Measurements from ENCODE around the gene SLC19A3.
"Not testable (repeated sequence)": the region's sequence is repeated elsewhere in the genome, so short reads cannot be mapped to it uniquely, and the experiment has no call there.

Gene SLC19A3

DNA sequence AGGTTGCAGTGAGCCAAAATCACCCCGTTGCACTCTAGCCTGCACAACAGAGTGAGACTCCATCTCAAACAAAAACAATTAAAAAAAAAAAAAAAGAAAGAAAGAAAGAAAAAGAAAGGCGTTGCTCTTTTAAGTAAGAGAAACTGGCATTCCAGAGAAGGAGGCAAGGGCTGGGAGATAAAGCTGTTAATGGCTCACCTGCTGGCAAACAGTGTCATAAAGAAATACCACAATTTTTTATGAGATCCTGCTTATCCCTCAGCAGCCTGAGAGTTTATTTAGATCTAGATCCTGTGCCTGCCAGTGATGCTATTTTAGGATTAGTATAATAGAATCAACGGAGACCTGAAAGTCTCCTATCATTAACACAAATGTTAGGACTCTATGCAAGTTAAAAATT lies 16.3 kb downstream of the SLC19A3 start:
- DNase-seq = no peak

DNA sequence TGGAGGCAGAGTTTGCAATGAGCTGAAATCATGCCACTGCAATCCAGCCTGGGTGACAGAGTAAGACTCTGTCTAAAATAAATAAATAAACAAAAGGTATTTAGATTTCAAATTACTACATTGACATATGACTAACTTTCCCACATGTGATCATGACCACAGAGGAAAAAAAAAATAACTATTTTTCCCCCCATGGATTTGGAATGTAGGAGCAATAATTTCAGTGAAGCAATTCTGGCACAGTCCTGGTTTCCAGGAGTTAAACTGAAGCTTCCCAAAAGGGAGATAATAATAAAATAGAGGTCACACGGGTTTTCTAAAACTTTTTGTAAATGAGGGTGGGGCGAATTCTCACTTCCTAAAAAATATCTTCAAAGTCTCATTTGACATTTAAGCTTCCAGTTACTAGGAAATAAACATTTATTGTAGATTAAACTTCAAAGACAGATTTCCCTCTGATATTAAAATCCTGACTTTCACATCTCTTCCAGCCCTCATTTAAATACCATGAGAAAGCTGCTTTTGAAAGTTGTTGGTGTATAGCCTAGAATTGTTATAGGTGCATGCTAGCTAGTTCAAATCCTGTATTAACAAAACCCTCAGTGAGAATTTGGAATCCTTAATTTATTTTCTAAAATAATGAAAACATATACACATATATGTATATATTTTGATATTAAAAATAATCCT lies 20.7 kb downstream of the SLC19A3 start:
- no peak for DNase-seq

DNA sequence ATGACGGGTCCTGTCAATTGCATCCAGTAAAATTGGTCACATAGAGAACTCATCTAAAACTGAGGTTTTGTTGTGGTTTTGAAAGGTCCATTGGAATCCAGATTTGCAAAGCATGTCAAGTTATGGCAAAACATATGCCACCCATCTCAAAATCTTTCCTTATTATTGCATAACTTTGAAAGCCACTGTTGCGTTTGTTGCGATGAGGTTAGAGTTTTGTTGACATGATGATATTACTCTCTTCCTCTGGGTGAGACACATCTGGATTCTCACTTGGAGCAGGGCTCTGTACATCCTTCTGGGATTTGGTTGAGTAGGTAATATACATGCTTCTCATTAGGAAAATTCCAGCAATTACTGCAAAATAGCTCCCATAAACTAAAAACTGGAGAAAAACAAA lies 30.6 kb downstream of the SLC19A3 start:
- no peak for DNase-seq

DNA sequence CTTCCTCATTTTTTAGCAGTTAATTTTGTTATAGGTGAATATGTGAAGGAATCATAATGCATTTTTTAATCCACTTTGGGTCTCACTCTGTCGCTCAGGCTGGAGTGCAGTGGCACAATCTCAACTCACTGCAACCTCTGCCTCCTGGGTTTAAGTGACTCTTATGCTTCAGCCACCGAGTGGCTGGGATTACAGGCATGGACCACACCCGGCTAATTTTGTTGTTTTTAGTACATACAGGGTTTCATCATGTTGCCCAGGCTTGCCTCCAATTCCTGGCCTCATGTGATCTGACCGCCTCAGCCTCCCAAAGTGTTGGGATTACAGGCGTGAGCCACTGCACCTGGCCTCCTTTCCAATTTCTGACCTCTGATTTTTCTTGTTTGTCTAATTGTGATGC lies 33.6 kb downstream of the SLC19A3 start:
- DNase-seq = no peak

DNA sequence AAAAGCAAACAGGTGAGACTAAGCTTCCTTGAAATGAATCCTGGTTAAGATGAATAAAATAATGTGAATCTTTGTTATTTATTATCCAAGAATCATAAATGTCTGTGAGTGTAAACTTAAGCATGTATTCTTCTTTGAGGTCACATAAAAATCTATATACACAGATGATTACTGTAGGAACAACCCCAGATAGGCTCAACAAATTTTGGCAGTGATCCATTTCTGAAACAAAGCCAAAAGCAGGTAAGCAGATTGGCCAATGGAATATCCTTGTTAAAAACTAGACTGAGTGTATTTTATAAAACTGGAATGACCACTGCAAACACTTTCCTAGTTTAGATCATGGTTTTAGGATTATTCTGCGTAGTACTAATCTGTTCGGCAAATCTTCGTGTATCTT lies 39.9 kb downstream of the SLC19A3 start:
- no peak for DNase-seq

DNA sequence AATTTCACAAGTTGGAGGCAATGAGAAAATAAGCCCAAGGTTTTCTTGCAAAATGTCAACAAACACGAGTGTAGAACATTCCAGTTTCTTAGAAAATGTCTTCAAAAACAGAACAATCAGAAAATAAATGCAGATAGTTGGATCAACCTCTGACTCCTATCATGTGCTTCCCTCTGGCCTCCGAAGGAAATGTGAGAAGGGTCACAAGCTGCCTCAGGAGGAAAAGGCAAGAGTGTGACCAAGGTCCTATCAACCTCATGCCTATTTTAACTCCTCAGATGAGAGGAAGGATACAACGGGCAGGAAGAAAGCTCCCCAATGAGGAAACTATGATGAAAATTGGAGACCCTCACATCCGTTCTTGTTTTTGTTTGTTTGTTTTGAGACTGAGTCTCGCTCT lies 43.3 kb downstream of the SLC19A3 start:
- DNase-seq = no peak

DNA sequence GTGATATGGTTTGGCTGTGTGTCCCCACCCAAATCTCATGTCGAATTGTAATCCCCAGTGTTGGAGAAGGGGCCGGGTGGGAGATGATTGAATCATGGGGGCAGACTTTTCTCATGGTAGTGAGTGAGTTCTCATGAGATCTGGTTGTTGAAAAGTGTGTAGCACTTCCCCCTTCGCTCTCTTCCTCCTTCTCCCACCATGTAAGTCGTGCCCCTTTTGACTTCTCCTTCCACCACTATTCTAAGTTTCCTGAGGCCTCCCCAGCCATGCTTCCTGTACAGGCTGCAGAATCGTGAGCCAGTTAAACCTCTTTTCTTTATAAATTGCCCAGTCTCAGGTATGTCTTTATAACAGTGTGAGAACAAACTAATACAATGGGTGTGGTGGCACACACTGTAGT lies 44.2 kb downstream of the SLC19A3 start:
- not testable (repeated sequence) for DNase-seq

DNA sequence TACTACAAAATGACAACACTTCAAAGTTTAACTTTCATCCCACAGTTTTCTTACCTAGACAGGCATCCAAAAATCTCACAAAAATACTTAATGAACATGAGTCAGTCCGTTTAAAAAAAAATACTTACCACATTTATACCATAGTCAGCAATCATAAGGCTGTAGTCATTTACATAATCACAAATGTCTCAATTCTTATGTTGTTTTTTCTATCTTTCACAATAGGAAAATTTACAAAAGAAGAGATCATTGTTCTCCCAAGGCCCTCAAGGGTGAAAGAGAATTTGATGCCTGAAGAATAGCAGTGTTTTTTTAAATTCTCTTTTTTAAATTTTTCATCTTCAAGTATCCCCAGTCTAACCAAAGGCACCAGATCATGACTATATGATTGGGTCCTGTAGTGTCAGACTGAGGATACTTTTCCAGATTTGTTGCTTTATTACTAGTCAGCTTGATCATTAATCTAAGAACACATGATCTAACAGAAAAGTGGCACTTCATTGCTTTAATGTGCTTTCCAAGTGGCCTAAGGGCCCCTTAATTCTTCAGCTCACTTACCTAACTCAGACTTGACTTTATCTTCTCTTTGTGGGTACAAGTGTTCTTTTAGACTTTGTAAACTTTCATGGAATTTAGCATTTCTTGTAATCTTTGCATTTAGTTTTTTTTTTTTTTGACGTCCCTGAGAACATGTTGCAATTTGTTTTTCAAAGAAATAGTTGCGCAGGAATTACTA lies 46.5 kb downstream of the SLC19A3 start:
- no peak for DNase-seq

DNA sequence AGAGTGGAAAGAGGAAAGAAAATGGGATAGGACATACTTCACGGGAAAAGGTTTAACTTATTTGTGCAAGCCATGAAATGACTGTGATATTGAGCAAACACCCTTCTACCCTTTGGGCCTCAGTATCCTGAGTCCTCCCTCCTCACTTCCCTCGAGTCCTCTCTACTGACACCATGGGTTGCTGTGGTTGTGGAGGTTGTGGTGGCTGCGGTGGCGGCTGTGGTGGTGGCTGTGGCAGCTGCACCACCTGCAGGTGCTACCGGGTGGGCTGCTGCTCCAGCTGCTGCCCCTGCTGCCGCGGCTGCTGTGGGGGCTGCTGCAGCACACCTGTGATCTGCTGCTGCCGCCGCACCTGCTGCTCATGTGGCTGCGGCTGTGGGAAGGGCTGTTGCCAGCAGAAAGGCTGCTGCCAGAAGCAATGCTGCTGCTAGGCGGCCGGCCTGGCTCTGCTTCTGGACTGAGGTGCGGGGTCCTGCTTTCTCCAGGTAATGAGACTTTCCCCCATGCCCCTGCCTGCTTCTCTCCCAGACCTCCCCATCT lies 51.1 kb downstream of the SLC19A3 start, which contains the start of gene SCYGR5:
SCYGR5 (plus strand) TSS at position 174 of the 540 bp plus-strand sequence; CDS start at position 174, 0 bp downstream.
- DNase-seq = not testable (repeated sequence)

DNA sequence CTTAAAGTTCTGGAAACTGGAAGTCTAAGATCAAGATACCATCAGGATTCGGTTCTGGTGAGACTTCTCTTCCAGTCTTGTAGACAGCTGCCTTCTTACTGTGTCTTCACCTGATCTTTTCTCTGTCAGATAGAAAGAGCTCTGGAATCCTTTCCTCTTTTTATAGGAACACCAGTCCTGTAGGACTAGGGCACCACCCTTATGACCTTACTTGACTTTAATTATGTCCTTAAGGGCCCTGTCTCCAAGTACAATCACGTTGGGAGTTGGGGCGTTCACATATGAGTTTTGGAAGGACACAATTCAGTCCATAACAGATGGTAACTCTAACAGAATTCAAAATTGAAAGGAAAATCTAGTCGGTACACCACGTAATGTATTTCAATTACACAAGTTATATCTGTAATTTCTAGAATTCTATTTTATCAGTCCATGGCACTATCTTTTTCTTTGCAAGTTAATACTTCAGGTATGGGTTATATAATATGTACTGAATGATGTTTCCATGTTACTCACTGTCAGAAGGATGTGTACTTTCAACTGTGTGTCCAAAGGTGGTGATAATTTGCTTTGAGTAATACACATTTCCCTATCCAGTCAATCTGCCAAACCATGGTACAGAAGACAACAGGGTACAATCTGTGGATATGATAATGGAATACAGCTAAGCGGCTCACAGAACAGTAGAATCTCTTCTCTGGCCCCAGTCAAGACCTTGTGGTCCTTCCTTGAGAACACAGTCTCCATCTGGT lies 52.5 kb downstream of the SLC19A3 start:
- DNase-seq = no peak

DNA sequence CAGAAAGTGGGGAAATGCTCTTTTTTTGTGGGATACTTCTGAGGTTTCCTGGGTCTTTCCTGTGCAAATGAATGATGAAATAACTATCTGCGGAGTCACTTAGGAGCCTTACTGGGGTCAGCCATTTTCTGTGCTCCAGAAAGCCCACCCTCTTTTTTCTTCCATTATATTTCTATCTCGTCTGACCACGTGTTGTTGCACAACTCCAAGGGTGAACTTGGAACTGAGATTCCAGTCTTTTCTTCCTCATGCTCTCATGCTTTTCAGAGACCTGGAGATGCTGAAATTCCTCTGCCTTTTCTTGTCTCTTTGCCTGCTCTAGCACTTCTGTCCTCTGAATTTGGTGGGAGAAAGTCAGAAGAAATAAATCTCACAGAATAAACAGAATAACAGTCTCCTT lies 56.0 kb downstream of the SLC19A3 start:
- DNase-seq = no peak

DNA sequence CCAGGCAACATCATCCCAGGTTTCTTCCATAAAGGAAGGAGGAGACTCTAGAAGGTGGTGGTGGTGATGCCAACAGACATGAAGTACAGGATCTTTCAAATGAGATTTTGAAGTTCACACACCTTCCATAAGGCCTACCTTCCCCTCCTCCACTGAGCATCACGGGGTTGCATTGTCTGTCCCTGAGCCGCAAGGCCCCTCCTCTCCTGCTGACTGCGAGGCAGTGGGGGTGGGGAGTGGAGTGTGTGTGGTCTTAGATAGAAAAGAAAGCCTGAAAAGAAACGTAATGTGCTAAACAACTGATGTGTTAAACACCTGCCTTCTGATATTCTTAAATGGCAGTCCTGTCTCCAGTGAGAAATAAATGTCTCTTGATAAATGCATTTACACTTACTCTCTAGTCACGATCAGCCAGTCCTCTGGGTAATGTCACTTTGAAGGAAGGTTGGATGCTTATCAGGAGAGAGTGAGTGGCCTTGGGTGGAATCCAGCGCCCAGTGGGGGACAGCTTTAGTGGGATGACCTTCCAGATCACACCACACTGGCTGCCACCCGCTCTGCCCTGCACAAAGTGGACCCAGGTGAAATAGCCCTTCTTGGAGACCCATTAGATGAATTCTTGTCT lies 56.7 kb downstream of the SLC19A3 start:
- DNase-seq = no peak

DNA sequence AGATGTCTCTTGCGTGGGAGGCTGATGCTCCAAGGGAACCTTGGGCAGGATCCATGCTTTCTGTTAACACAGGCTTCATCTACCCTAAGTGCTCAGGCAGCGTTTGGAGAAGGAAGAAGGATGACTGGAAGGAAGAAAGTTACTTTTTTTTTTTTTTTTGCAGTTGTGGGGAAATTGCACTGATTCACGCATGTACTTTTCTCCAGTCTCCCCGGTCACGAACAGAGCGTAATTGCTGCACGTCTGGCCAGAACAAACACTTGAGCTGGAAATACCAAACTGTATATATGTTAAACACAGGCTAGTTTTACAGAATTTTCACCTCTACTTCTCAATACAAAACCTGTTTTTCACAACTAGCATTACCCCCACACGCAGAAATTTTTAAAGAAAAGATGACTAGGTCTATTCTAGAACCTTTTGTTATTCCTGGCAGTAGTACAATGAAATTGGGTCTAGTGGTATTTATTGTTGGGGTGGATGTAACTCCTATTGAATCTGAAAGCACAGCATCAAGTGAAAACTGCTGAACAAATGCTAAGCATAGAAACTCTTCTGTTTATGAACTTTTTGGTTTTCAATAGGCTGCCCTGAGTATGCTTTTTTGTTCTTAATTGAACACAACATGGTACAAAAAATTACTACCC lies 60.5 kb downstream of the SLC19A3 start:
- DNase-seq = no peak

DNA sequence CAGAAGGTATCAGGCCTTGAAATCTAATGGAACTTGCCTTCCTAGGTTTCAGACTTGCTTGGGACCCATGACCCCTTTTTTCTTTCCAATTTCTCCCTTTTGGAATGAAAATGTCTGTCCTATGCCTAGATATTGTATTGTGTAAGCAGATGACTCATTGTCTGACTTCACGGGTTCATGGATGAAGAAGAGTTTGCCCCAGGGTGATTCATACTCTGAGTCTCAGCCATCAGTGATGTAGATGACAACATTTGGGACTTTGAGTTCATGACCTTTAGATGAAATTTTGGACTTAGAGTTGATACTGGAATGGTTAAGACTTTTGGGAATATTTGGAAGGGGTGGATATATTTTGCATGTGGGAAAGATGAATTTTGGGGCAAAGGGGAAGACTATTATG lies 62.4 kb downstream of the SLC19A3 start:
- DNase-seq = no peak

DNA sequence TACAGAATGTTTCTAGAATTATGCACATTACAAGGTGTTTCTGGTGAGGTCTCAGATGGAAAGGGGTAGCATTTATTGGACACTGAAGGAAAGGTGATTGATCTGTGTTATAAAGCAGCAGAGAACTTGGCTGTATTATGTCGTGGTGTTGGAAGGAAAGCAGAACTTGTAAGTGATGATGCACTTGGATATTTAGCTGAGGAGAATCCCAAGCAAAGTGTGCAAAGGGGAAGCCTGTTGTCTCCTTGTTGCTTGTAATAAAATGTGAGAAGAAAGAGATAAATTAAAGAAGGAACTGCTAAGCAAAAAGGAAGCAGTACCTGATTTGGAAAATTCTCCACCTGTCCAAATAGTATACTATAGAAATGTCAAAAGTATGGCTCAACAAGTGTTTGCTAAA lies 63.4 kb downstream of the SLC19A3 start:
- DNase-seq = no peak

DNA sequence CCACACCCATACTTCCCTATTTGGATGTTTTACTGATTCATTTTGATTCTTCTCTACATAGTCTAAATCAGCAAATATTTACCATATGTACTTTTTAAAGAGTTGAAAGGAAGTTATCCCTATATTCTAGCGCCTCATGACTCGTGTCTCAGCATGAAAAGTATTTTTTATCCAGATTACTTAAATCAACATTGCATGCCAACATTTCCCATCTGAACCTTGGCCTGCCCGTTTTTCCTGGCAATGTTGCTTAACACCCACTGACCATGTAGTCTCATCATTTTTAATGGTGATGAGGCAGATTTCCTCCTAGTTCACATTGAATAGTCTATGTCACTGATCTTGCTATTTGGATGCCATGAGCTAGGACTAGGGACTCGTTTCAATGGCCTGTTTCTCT lies 64.4 kb downstream of the SLC19A3 start:
- DNase-seq = no peak

DNA sequence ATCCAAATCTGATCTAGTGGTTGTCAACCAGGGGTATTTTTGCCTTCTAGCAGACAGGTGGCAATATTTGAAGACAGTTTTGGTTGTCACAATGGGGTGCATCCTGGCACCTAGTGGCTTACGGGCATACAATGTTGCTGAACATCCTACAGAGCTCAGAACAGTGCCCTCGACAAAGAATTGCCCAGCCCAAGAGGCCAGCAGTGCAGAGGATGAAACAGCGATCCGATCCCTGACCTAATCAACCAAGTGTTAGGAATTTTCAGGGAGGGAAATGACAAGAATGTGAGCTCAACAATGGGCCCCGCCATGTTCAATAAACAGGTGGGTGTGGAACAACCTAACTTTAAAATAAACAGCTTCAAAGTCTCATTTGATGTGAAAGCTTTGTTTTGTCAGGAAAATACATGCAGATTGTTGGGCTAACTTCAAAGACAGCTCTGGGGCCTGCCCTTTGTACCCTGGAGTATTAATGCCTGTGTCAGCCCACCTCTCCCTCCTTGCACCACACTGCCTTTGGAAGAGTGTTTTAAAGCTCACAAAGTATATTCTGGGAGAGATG lies 73.8 kb downstream of the SLC19A3 start:
- no peak for DNase-seq

DNA sequence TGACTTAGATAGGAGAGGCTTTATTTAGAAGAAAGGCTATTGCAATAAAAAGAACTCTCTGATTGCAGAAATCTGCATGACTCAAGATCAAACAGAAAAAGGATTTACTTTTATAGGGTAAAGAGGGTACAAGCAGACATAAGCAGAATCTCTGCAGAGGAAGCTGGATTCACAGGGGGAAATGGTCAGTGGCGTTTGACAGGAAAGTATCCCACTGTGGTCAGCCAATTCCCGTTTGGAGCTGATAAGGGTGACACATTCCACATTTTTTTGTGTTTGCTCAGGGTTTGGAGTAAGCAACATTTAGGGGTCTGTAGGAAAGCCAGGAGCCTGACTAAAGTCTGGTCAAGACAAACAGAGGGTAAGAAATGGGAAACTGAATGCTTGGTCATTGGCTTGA lies 75.2 kb downstream of the SLC19A3 start:
- DNase-seq = no peak

DNA sequence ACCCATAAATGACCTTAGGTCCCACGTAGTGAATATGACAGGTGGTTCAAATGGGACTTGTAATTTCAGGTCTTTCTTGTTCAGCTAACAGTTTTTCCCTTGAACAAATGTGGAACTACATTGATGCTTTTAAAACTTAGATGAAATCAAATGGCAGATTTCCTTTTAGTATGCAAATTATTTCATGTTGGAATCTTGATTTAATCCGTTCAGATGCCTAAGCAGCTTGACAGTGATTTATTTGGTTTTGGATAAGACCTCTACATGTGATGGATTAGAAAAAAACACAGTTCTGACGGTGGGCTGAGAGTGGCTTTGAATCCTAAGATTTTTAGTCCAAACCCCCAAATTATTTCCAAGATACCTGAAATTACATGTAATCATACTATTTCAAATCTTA lies 83.6 kb downstream of the SLC19A3 start:
- DNase-seq = no peak
